Spleen (tissue), 11 donors: ENCODE measurements around the gene CRB2. TPM values are rescaled to one million over a fixed set of nuclear protein-coding genes. Genes with fewer than 3 reads are reported as not detected.
"Not testable (repeated sequence)": the region's sequence is repeated elsewhere in the genome, so short reads cannot be mapped to it uniquely, and the experiment has no call there.

Experiments
- DNase-seq: peaks from one replicate; pipeline ENCODE4 v3.0.0-alpha.2; 2020
- H3K27ac ChIP-seq, 8 donors: fragments of 200-600 bp; sonication (generic) in 7 of 8; 1 replicate in 4 of 8; 2 replicates in 4 of 8; pipeline versions ENCODE4 v1.5.0 to v1.8.0; 2016 to 2021; ENCODE audit warnings: inconsistent platforms in 4 of 8, mild to moderate bottlenecking in 4 of 8, moderate library complexity in 1 of 8
- H3K27me3 ChIP-seq, 7 donors: fragments of 200-600 bp; sonication (generic) in 6 of 7; replicated peaks in 1 of 7; 1 replicate in 4 of 7; 2 replicates in 3 of 7; pipeline versions ENCODE4 v1.5.0 to v1.8.0; 2016 to 2021; ENCODE audit warnings: inconsistent platforms in 3 of 7, mild to moderate bottlenecking in 1 of 7
- H3K36me3 ChIP-seq, 6 donors: fragments of 200-600 bp; sonication (generic) in 5 of 6; 1 replicate in 4 of 6; 2 replicates in 2 of 6; pipeline versions ENCODE4 v1.5.0 to v1.8.0; 2016 to 2021; ENCODE audit warnings: inconsistent platforms in 2 of 6
- H3K4me1 ChIP-seq, 6 donors: fragments of 200-600 bp; sonication (generic) in 5 of 6; 1 replicate in 3 of 6; 2 replicates in 3 of 6; pipeline versions ENCODE4 v1.5.0 to v1.8.0; 2016 to 2021; ENCODE audit warnings: inconsistent platforms in 3 of 6
- H3K4me3 ChIP-seq, 8 donors: fragments of 200-600 bp; sonication (generic) in 7 of 8; 1 replicate in 4 of 8; 2 replicates in 4 of 8; pipeline versions ENCODE4 v1.5.0 to v1.8.0; 2016 to 2021; ENCODE audit warnings: inconsistent platforms in 4 of 8, mild to moderate bottlenecking in 4 of 8, moderate library complexity in 2 of 8
- H3K9me3 ChIP-seq, 8 donors: fragments of 200-600 bp; sonication (generic) in 7 of 8; 1 replicate in 4 of 8; 2 replicates in 4 of 8; pipeline versions ENCODE4 v1.5.0 to v1.8.0; 2016 to 2021; ENCODE audit warnings: inconsistent platforms in 4 of 8
- CTCF ChIP-seq, 11 experiments: fragments of 200-600 bp in 7 of 11; fragments of 450-650 bp in 4 of 11; sonication (generic) in 4 of 11; IDR thresholded peaks in 8 of 11; conservative IDR thresholded peaks in 3 of 11; 1 replicate in 7 of 11; 2 replicates in 4 of 11; pipeline versions ENCODE4 v1.4.0 to v1.8.0; 2016 to 2021; ENCODE audit warnings: antibody characterized with exemption in 11 of 11, inconsistent platforms in 4 of 11, mild to moderate bottlenecking in 1 of 11
- POLR2A ChIP-seq, 3 donors: fragments of 450-650 bp; IDR thresholded peaks; one replicate each; pipeline ENCODE4 v1.5.1; 2017; ENCODE audit warnings: antibody characterized with exemption in 3 of 3, mild to moderate bottlenecking in 1 of 3
- POLR2AphosphoS5 ChIP-seq, 3 donors: sonication (generic); formaldehyde crosslinking; IDR thresholded peaks; one replicate each; pipeline ENCODE4 v1.5.1; 2017; ENCODE audit warnings: antibody characterized with exemption in 3 of 3
- WGBS, 5 donors: extraction: QIAGEN DNeasy Blood & Tissue Kit in 3 of 5; methylation state at CpG; one replicate each; pipeline versions ENCODE4 v1.1.5 to v1.1.7; 2013 to 2018; 5-methylcytosine and 5-hydroxymethylcytosine counted together
- intact Hi-C: fragments of 100-400 bp; cut with DNase I; formaldehyde crosslinking; loops from one replicate; pipeline ENCODE4 v1.15.0; 2023; ENCODE audit warnings: low total_unique reads
- polyA plus RNA-seq, 3 donors: library from polyadenylated mRNA; stranded (reverse); fragments of 200-250 nt; gene quantifications; one replicate each; pipeline ENCODE4 v1.2.1, GENCODE V29; 2013
- total RNA-seq, 7 donors: library from RNA; depleted of rRNA in 3 of 7; stranded (reverse); fragments of >200 nt in 3 of 7; fragmentation: NEBNext Ultra II Directional in 4 of 7; extraction: Animal tissue kit (Norgen Biotek cat#: 25700) in 4 of 7; gene quantifications; one replicate each; pipeline versions ENCODE4 v1.1.0 to v1.2.1, GENCODE V29; 2016 to 2021
- donor health status: healthy with polysubstance abuse.
- donor health status: DM: no; HTN: no; CAD: no; lungs with moderate emphysema.
- donor health status: DM: no; HTN: no; CAD: no.
- donor health status: Bipolar disorder and iron deficiency.
- donor health status: healthy.
- donor health status: DM: no; HTN: no; CAD: no.
- donor health status: DM: yes; HTN: yes; CAD: no.

CRB2 gene
- total and polyA plus RNA-seq, 10 donors = 0.34 to 3.0 (median 1.6) TPM

- Histone ChIP-seq H3K27me3 (no peaks in the 10 kb centered on the region), H3K9me3 (no peaks in the 10 kb centered on the region), H3K4me1 (peaks cover 5 to 36% (median 19%) of the 10 kb centered on the region in 6 donors), H3K36me3 (no peaks in the 10 kb centered on the region), H3K27ac (no peak overlapping the region), H3K4me3 (no peak overlapping the region)
- DNase-seq = no peak
- 86 to 90% (median 88%) methylated on average over 15 of the region's 15 CpGs for WGBS, 5 donors
- intact Hi-C loops = no loop called here
- TF ChIP-seq POLR2AphosphoS5 (IDR thresholded peaks at IDR 0.05) (no peak), POLR2A (IDR thresholded peaks at IDR 0.05) (no peak), CTCF (IDR thresholded peaks at IDR 0.05 in 8 of 11, conservative IDR thresholded peaks at IDR 0.05 in 3 of 11) (no peak)
Measured at GRCh38 chr9:123331346-123332060, 24.5 kb upstream of the CRB2 start.

GRCh38 chr9:123333058-123333669, 22.8 kb upstream of the CRB2 start:
- H3K4me3 ChIP-seq, intact Hi-C loops: not testable (repeated sequence)
- WGBS, 5 donors = 63 to 79% (median 70%) methylated on average over 8 of the region's 8 CpGs

GRCh38 chr9:123334639-123335038, 21.4 kb upstream of the CRB2 start:
- Histone ChIP-seq H3K4me1 (peaks cover 5 to 53% (median 35%) of the 10 kb centered on the region in 6 donors), H3K36me3 (no peaks in the 10 kb centered on the region), H3K27me3 (no peaks in the 10 kb centered on the region), H3K27ac (no peak overlapping the region), H3K9me3 (no peaks in the 10 kb centered on the region), H3K4me3 (no peak overlapping the region)
- intact Hi-C loops = no loop called here
- DNase-seq = no peak
- no peak for TF ChIP-seq POLR2A (IDR thresholded peaks at IDR 0.05)
- no peak for TF ChIP-seq POLR2AphosphoS5 (IDR thresholded peaks at IDR 0.05)
- no peak for TF ChIP-seq CTCF (IDR thresholded peaks at IDR 0.05 in 8 of 11, conservative IDR thresholded peaks at IDR 0.05 in 3 of 11)
- 88 to 97% (median 95%) methylated on average over 3 of the region's 3 CpGs for WGBS, 5 donors

More at GRCh38 chr9:123333058-123333669, 22.8 kb upstream of the CRB2 start:
- not testable (repeated sequence) for H3K9me3 ChIP-seq, DNase-seq, H3K27ac ChIP-seq, H3K36me3 ChIP-seq, H3K27me3 ChIP-seq
- H3K4me1 ChIP-seq = peaks cover 5 to 45% (median 21%) of the 10 kb centered on the region in 6 donors

- Histone ChIP-seq H3K27me3 (no peaks in the 10 kb centered on the region), H3K4me1 (peaks cover 13 to 61% (median 43%) of the 10 kb centered on the region in 6 donors), H3K4me3 (no peak overlapping the region), H3K36me3 (no peaks in the 10 kb centered on the region), H3K9me3 (no peaks in the 10 kb centered on the region), H3K27ac (peak overlapping the region in 4 of 8 donors; percentile 19 to 37 (median 30))
- TF ChIP-seq POLR2A (IDR thresholded peaks at IDR 0.05) = no peak
- TF ChIP-seq POLR2AphosphoS5 (IDR thresholded peaks at IDR 0.05) = no peak
- no peak for TF ChIP-seq CTCF (IDR thresholded peaks at IDR 0.05 in 8 of 11, conservative IDR thresholded peaks at IDR 0.05 in 3 of 11)
- intact Hi-C loops = no loop called here
- DNase-seq = no peak
- WGBS, 5 donors = 50 to 70% (median 57%) methylated on average over 9 of the region's 9 CpGs
Measured at GRCh38 chr9:123335193-123335985, 20.6 kb upstream of the CRB2 start.
